Astrocyte of the cerebellum (primary cell): Measurements from ENCODE around the gene SEPTIN5.

Experiments
- DNase-seq: peaks from one replicate; pipeline ENCODE4 v3.0.0-alpha.2; 2011; ENCODE audit warnings: low read depth
- H3K4me3 ChIP-seq: 2 replicates; pipeline ENCODE4 v1.5.1; 2011; ENCODE audit warnings: mild to moderate bottlenecking, low read depth, low read length, moderate library complexity
- CTCF ChIP-seq: IDR thresholded peaks from 2 replicates; pipeline ENCODE4 v1.5.1; 2012; ENCODE audit warnings: low read length, low read depth, moderate library complexity, mild to moderate bottlenecking; ENCODE audit errors: missing control alignments
- in situ Hi-C: cut with HindIII; loops from 2 replicates; pipeline ENCODE4 v1.10.0; 2017; ENCODE audit warnings: low sequenced_read_pairs

SEPTIN5 gene

GRCh38 chr22:19769393-19769715 lies 55.1 kb downstream of the SEPTIN5 start:
- no peak for TF ChIP-seq CTCF
- in situ Hi-C loops: no loop called here
- DNase-seq: no peak

GRCh38 chr22:19770349-19771220 lies 56.3 kb downstream of the SEPTIN5 start:
- in situ Hi-C loops: no loop called here
- no peak overlapping the region for H3K4me3 ChIP-seq
- no peak for TF ChIP-seq CTCF
- DNase-seq: no peak

More at GRCh38 chr22:19769393-19769715, 55.1 kb downstream of the SEPTIN5 start:
- H3K4me3 ChIP-seq: no peak overlapping the region

DNA sequence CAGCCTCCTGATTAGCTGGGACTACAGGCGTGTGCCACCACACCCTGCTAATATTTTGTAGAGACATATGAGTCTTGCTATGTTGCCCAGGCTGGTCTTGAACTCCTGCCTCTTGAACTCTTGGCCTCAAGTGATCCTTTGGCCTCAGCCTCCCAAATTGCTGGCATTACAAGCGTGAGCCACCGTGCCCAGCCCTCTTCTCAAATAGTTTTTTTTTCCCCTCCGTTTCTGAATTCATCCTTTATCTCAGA lies 58.0 kb downstream of the SEPTIN5 start:
- no peak overlapping the region for H3K4me3 ChIP-seq
- DNase-seq: no peak
- TF ChIP-seq CTCF: no peak
- in situ Hi-C loops: no loop called here
